Hepatocyte (in vitro differentiated cells): ENCODE data around the gene LRRFIP1.

ENCODE experiments used
- CTCF ChIP-seq: fragments of 200-600 bp; sonication (generic); IDR thresholded peaks from 2 replicates; pipeline ENCODE4 v1.5.1; 2016; ENCODE audit warnings: antibody characterized with exemption, mild to moderate bottlenecking; ENCODE audit not compliant: poor library complexity
- EZH2 ChIP-seq: fragments of 200-600 bp; sonication (generic); IDR thresholded peaks from 2 replicates; pipeline ENCODE4 v1.6.1; 2016; ENCODE audit warnings: antibody characterized with exemption, mild to moderate bottlenecking, borderline replicate concordance
- EZH2phosphoT487 ChIP-seq: fragments of 200-600 bp; sonication (generic); IDR thresholded peaks from one replicate; pipeline ENCODE4 v1.6.1; 2018; ENCODE audit warnings: antibody characterized with exemption, mild to moderate bottlenecking, low read depth, moderate library complexity; ENCODE audit not compliant: unreplicated experiment, severe bottlenecking

GRCh38 chr2:237631007-237631785, 3.8 kb downstream of the LRRFIP1 start:
- TF ChIP-seq CTCF (no peak), EZH2phosphoT487 (no peak), EZH2 (no peak)
